Adrenal gland (tissue), 5 donors: ENCODE measurements around the gene STARD7.

ENCODE experiments used
- CTCF ChIP-seq, 6 experiments: fragments of 450-650 bp in 4 of 6; fragments of 200-600 bp in 2 of 6; sonication (generic) in 1 of 6; IDR thresholded peaks; 1 replicate in 5 of 6; 2 replicates in 1 of 6; pipeline versions ENCODE4 v1.5.1 to v1.8.0; 2016 to 2021; ENCODE audit warnings: antibody characterized with exemption in 6 of 6, mild to moderate bottlenecking in 2 of 6, moderate library complexity in 1 of 6
- POLR2A ChIP-seq, 2 donors: fragments of 450-650 bp; IDR thresholded peaks; one replicate each; pipeline ENCODE4 v1.6.1; 2017; ENCODE audit warnings: antibody characterized with exemption in 2 of 2, mild to moderate bottlenecking in 2 of 2, moderate library complexity in 1 of 2
- donor health status: DM: no; HTN: no; CAD: no.

GRCh38 chr2:96243843-96244242 is 35.2 kb upstream of the STARD7 start:
- no peak for TF ChIP-seq CTCF (IDR thresholded peaks at IDR 0.05)
- no peak for TF ChIP-seq POLR2A (IDR thresholded peaks at IDR 0.05)
